GM18520 (cell line): ENCODE results near the gene TRPM2.

Experiments
- ATAC-seq: cut with Tn5 transposase; IDR thresholded peaks from one replicate; pipeline ENCODE4 v1.9.1; 2021; ENCODE audit not compliant: unreplicated experiment

Gene TRPM2

DNA sequence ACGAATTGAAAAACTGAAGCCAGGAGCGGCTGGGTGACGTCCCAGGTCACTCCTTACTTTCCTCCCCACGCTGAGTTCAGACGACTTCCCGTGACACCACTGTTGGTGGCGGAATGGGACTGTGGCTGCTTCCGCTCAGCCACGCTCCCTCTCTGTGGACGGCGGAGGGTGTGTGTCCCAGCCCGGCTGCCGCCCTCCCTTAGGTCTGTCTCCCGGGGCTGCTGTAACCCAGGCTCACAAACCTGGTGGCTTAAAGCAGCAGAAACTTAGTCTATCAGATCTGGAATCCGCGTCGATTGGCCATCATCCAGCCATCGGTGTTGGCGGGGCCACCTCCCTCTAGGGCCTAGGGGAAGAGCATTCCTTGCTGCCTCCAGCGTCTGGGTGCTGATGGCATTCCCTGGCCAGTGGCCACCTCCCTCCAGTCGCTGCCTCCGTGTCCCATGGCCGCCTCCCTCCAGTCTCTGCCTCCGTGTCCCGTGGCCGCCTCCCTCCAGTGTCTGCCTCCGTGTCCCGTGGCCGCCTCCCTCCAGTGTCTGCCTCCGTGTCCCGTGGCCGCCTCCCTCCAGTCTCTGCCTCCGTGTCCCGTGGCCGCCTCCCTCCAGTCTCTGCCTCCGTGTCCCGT is 17.5 kb downstream of the TRPM2 start:
- no peak for ATAC-seq

DNA sequence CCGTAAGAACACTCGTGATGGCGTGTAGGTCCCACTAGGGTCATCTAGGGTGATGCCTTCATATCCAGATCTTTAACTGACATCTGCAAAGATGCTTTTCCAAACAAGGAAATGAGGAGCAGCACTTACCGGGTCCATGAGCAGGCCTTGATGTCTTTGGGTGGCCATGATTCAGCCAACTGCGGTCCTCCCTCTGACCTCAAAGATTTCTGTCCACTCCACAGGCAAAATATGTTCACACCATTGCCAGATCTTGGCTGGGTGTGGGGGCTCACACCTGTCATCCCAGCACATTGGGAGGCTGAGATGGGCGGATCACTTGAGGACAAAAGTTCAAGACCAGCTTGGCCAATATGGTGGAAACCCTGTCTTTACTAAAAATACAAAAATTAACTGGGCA is 18.2 kb downstream of the TRPM2 start:
- no peak for ATAC-seq

GRCh38 chr21:44372616-44373015 is 19.2 kb downstream of the TRPM2 start:
- ATAC-seq: no peak

DNA sequence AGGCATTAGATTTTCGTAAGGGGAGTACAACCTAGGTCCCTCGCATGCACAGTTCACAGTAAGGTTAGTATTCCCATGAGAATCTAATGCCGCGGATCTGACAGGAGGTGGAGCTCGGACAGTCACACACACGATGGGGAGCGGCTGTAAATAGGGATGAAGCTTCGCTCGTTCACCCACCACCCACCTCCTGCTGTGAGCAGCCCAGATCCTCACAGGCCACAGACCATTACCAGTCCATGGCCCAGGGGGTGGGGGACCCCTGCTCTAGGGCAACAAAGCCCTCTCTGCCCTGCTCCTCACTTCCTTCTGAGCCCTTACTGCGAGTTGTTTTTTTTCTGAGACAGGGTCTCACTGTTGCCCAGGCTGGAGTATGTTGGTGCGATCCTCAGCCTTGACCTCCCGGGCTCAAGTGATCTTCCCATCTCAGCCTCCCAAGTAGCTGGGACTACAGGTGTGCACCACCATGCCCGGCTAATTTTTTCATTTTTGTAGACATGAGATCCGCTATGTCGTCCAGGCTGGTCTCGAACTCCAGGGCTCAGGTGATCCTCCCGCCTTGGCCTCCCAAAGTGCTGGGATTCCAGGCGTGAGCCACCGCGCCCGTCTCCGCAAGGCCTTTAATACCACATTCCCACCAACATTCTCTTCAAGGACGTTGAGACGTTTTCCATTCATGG is 21.3 kb downstream of the TRPM2 start:
- ATAC-seq: no peak

DNA sequence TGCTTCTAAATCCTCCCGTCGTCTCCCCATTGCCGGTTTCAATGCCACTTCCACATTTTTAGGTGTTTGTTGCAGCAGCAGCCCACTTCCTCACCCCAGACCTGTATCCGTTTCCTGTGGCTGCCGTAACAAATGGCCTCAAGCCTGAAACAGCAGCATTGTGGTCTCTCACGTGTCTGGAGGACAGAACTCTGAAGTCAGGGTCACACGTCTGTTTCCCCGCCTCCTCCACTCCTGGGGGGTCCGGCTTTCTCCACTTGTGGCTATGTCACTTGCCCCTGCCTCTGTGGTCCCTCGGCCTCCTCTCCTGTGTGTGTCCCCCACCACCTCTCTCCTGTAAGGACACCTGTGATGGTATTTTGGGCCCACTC is 21.8 kb downstream of the TRPM2 start:
- no peak for ATAC-seq

DNA sequence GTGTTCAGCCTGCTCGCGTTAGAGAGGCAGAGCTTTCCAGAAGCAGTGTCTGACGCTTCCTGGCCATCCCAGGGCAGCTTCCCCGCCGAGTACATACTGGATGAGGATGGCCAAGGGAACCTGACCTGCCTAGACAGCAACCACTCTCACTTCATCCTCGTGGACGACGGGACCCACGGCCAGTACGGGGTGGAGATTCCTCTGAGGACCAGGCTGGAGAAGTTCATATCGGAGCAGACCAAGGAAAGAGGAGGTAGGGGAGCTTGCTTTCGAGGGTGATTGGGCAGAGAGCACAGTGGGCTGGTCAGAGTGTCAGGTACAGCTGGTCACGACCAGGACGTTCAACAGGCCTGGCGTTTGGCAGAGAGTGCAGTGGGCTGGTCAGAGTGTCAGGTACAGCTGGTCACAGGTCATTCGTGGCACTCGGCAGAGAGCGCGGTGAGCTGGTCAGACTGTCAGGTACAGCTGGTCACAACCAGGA is 22.4 kb downstream of the TRPM2 start:
- no peak for ATAC-seq

GRCh38 chr21:44376606-44377005 is 23.2 kb downstream of the TRPM2 start:
- ATAC-seq: no peak

GRCh38 chr21:44377201-44377921 is 23.9 kb downstream of the TRPM2 start:
- ATAC-seq: no peak

DNA sequence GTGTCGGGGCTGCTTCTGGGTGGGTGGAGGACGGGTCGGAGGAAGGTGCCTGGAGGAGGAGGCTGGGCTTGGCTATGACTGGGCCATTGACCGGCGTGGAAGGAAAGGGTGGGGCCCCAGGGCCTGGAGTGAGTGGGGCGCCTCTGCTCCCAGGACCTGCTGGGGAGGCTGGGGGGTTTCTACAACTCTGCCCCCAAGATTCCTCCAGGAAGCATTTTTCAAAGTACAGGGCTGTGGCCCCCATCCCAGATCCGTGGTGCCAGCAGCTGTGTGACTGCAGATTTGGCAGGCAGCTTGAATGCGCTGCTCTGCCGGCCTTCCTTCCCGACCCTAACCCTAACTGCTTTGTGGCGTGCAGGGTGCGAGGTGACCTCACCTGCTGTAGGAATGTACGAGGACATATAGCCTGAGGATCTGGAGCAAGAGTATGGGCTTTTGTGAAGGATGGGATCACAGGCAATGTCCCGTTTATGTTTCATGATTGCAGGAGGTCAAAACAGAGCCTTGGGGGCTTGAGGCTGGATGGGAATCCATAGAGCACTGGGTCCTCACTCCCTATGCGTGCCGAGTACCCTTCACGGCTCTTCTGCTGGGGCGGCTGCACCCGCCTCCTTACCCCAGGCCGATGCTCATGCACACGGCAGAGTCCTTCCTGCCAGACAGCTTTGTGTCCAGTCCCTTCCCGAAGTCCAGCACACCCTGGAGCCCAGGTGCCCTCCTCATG is 24.7 kb downstream of the TRPM2 start:
- ATAC-seq: no peak

- no peak for ATAC-seq
Observed at GRCh38 chr21:44378646-44379514, 25.5 kb downstream of the TRPM2 start.

DNA sequence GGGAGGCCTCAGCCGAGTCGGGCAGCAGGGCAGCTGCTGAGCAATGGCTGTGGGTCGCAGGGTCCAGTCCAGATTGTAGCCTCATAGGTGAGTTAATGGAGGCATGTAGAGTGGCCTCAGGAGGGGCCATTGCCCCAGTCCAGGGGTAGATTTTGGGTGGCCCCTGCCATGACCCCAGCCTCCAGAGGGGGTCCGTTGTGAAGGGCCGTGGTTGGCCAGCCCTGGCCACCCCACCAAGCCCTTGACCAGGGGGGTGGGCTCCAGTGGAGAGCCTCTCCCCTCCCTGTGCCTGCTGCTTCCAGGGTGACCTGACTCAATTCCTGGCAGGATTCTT is 26.1 kb downstream of the TRPM2 start:
- ATAC-seq: no peak

DNA sequence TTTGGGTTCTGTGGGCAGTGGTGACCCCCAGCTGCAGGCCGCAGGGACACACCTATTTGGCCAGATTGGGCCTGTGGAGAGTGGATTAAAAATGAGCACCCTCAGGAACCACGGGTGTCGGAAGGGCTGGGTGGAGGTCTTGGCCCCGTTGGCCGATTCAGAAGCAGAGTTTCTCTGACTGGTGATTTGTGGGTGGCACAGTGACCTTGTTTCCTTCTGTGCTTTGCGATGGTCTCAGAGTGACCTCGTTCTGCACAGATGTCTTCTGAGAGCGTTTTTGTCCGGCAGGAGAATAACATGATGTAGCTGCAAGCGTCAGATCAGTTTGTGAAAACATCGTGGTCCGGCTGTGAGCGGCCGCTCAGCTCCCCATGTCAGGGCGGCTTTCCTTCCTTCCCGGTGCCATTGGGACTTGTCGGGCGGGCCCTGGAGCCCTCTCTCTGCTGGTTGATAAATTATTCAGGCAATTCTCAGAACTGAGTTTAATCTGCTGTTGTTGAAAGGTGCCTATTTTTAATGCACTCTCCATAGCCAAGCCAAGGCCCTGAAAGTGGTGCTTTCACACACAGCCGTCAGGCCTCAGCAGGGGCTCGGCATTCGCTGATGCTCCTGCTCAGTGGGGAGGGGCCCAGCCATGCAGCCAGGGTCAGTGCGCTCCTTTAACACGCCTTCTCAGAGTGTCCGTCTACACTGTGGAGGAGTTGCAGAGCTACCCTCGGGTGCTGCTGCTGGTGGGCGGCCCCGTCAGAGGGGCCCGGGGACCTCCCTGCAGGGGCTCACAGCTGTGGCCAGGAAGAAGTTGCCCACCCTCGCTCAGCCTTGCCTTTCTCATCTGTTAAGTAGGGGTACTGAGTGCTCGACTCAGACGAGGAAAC is 26.8 kb downstream of the TRPM2 start:
- ATAC-seq: no peak

DNA sequence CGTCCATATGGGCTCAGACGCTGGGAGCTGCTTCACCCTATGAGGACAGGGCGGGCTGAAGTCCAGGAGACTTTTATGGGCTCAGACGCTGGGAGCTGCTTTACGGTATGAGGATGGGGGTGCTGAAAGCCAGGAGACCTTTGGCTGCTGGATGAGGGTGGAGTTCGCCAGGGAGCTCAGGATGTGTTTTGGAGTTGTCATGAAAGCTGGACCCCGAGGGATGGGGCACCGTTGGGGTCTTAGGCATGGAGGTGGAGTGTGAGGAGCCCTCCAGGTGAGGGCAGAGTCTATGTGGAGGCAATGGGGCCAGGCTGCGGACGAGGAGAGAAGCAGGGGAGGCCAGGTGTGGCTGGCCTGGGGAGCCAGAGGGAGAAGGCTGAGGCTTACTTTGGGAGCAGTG is 27.5 kb downstream of the TRPM2 start:
- ATAC-seq: no peak

DNA sequence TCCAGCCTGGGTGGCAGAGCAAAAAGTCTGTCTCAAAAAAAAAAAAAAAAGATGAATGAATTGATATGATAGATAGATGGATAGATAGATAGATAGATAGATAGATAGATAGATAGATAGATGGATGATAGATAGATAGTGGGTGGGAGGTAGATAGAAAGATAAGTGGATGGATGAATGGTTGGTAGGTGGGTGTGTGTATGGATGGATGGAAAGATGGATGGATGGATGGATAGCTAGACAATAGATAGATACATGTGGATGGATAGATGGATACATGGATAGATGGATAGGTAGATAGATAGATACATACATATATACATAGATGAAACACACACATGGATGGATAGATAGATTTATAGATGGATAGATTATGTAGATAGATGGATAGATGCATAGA is 28.5 kb downstream of the TRPM2 start:
- no peak for ATAC-seq

GRCh38 chr21:44382536-44382935 is 29.1 kb downstream of the TRPM2 start:
- ATAC-seq: no peak

DNA sequence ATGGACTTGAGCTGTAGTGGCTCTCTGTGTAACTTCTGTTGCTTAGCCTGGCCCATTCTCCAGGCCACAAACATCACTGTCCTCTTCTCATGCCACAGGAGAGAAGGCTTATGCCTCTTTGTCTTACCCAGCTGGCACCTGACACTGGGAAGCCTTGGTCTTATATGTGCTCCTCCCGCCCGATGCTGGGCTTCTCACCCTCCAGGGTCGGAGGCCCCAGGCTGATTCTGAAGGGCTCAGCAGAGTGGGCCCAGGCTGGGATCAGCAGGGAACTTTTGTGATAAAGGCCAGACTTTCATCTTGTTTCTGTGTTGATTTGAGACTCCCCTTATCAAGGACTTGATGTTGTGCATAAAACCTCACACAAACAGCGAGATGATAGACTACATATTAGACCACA is 29.8 kb downstream of the TRPM2 start:
- ATAC-seq: no peak

DNA sequence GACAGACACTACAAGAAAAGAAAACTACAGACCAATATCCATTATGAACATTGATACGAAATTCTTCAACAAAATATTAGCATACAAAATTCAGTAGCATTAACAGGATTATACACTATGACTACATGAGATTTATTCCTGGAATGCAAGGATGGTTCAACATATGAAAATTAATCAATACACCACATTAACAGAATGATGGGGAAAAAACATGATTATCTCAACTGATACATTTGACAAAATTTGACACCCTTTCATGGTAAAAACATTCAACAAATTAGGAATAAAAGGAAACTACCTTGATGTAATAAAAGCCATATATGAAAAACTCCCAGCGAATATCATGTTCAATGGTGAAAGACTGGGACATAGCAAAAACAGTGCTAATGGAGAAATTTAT is 31.5 kb downstream of the TRPM2 start:
- no peak for ATAC-seq

- no peak for ATAC-seq
Observed at GRCh38 chr21:44389335-44389734, 35.9 kb downstream of the TRPM2 start.

DNA sequence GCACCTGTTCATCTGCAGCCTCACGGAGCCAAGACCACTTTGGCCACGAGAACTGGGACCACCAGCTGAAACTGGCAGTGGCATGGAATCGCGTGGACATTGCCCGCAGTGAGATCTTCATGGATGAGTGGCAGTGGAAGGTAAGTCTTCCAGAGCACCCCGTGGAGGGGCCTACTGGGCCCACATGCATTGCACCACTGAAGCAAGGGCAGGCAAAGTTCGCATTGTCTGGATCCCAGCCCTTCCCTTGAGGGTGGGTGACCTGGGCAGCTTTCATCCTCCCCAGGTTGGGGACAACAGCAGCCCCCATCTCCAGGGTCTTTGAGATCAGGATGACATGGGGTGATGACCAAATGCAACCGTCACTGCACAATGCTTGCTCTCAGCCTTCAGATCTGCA is 37.5 kb downstream of the TRPM2 start:
- ATAC-seq: no peak
